HepG2 (cell line): Measurements from ENCODE around the gene NUP85. TPM values are rescaled to one million over a fixed set of nuclear protein-coding genes. Genes with fewer than 3 reads are reported as not detected.

Experiments
- ATF1 ChIP-seq: IDR thresholded peaks from 2 replicates; pipeline ENCODE4 v1.6.1; 2016; ENCODE audit warnings: mild to moderate bottlenecking, control low read depth
- BRD4 ChIP-seq: sonication (generic); formaldehyde crosslinking; IDR thresholded peaks from 2 replicates; pipeline ENCODE4 v1.4.0; 2020; ENCODE audit warnings: missing genetic modification reagents
- CAMTA2 ChIP-seq: sonication (generic); formaldehyde crosslinking; IDR thresholded peaks from 2 replicates; pipeline ENCODE4 v1.4.0; 2020; ENCODE audit warnings: mild to moderate bottlenecking, missing genetic modification reagents, borderline replicate concordance
- CEBPG ChIP-seq: IDR thresholded peaks from 2 replicates; pipeline ENCODE4 v1.6.1; 2016
- HNRNPK ChIP-seq: fragments of 200-400 bp; formaldehyde crosslinking; IDR thresholded peaks from 2 replicates; pipeline ENCODE4 v1.6.1; 2018; ENCODE audit warnings: low read length, low read depth, moderate library complexity, mild to moderate bottlenecking; ENCODE audit not compliant: poor library complexity, severe bottlenecking
- JUN ChIP-seq: sonication (generic); formaldehyde crosslinking; IDR thresholded peaks from 2 replicates; pipeline ENCODE4 v1.4.0; 2020; ENCODE audit warnings: mild to moderate bottlenecking, missing genetic modification reagents
- MED8 ChIP-seq: sonication (generic); formaldehyde crosslinking; IDR thresholded peaks from 2 replicates; pipeline ENCODE4 v1.8.1; 2023; ENCODE audit warnings: mild to moderate bottlenecking, missing genetic modification reagents; ENCODE audit not compliant: insufficient replicate concordance
- NRL ChIP-seq: sonication (generic); formaldehyde crosslinking; IDR thresholded peaks from 2 replicates; pipeline ENCODE4 v1.5.0; 2020; ENCODE audit warnings: missing genetic modification reagents, mild to moderate bottlenecking, moderate library complexity, borderline replicate concordance
- TBX3 ChIP-seq: fragments of 450-650 bp; IDR thresholded peaks from 2 replicates; pipeline ENCODE4 v1.6.1; 2017; ENCODE audit warnings: antibody characterized with exemption, mild to moderate bottlenecking, inconsistent platforms, borderline replicate concordance
- THRA ChIP-seq: sonication (generic); formaldehyde crosslinking; IDR thresholded peaks from 2 replicates; pipeline ENCODE4 v1.4.0; 2020; ENCODE audit warnings: missing genetic modification reagents, borderline replicate concordance
- TRIM22 ChIP-seq: fragments of 450-650 bp; IDR thresholded peaks from 2 replicates; pipeline ENCODE4 v1.6.1; 2017
- ZNF121 ChIP-seq: sonication (generic); formaldehyde crosslinking; IDR thresholded peaks from 2 replicates; pipeline ENCODE4 v1.5.0; 2020; ENCODE audit warnings: mild to moderate bottlenecking, missing genetic modification reagents
- ZNF333 ChIP-seq: sonication (generic); formaldehyde crosslinking; IDR thresholded peaks from 2 replicates; pipeline ENCODE4 v1.4.0; 2020; ENCODE audit warnings: mild to moderate bottlenecking, missing genetic modification reagents, borderline replicate concordance
- ZNF343 ChIP-seq: sonication (generic); formaldehyde crosslinking; IDR thresholded peaks from 2 replicates; pipeline ENCODE4 v1.4.0; 2020; ENCODE audit warnings: mild to moderate bottlenecking, missing genetic modification reagents
- ZNF44 ChIP-seq: sonication (generic); formaldehyde crosslinking; IDR thresholded peaks from 2 replicates; pipeline ENCODE4 v1.5.1; 2020; ENCODE audit warnings: mild to moderate bottlenecking, missing genetic modification reagents
- ZNF589 ChIP-seq: sonication (generic); formaldehyde crosslinking; conservative IDR thresholded peaks from 2 replicates; pipeline ENCODE4 v1.8.0; 2022; ENCODE audit warnings: mild to moderate bottlenecking, moderate library complexity, missing genetic modification reagents
- ZNF737 ChIP-seq: sonication (generic); formaldehyde crosslinking; IDR thresholded peaks from 2 replicates; pipeline ENCODE4 v1.5.0; 2020; ENCODE audit warnings: missing genetic modification reagents, mild to moderate bottlenecking, borderline replicate concordance
- ZNF776 ChIP-seq: sonication (generic); formaldehyde crosslinking; IDR thresholded peaks from 2 replicates; pipeline ENCODE4 v1.4.0; 2020; ENCODE audit warnings: mild to moderate bottlenecking, missing genetic modification reagents
- ZNF788 ChIP-seq: sonication (generic); formaldehyde crosslinking; IDR thresholded peaks from 2 replicates; pipeline ENCODE4 v1.5.0; 2020; ENCODE audit warnings: mild to moderate bottlenecking, missing genetic modification reagents, borderline replicate concordance
- ZNF792 ChIP-seq: IDR thresholded peaks from 2 replicates; pipeline ENCODE4 v1.6.1; 2016
- polyA plus RNA-seq, 8 experiments: library from polyadenylated mRNA; depleted of rRNA in 3 of 8; stranded (reverse) in 7 of 8; unstranded in 1 of 8; fragments of >200 nt; fragmentation: Illumina TruSeq in 4 of 8; extraction: Trizol in 4 of 8; gene quantifications; 2 replicates each; pipeline versions ENCODE4 v1.2.1 to v1.2.3, GENCODE V29; 2011 to 2016; ENCODE audit warnings: low read depth in 4 of 8, missing spikeins in 1 of 8, mixed read lengths in 1 of 8; ENCODE audit not compliant: insufficient read depth in 1 of 8
- total RNA-seq, 5 experiments: library from RNA; depleted of rRNA; stranded (reverse); fragments of >200 nt; fragmentation: Illumina TruSeq; extraction: Trizol; gene quantifications; 2 replicates each; pipeline ENCODE4 v1.2.3, GENCODE V29; 2016; ENCODE audit warnings: low read depth in 1 of 5
- TF ChIP-seq, protein P1 (sequence below): sonication (generic); formaldehyde crosslinking; IDR thresholded peaks from 2 replicates; pipeline ENCODE4 v1.4.0; 2020; ENCODE audit warnings: low read depth, mild to moderate bottlenecking, missing genetic modification reagents
- TF ChIP-seq, protein P2 (sequence below): sonication (generic); formaldehyde crosslinking; IDR thresholded peaks from 2 replicates; pipeline ENCODE4 v1.5.1; 2020; ENCODE audit warnings: missing genetic modification reagents, mild to moderate bottlenecking, borderline replicate concordance
- TF ChIP-seq, protein P3 (sequence below): sonication (generic); formaldehyde crosslinking; IDR thresholded peaks from 2 replicates; pipeline ENCODE4 v1.9.0; 2022; ENCODE audit warnings: low read depth, missing genetic modification reagents

NUP85 gene
- total and polyA plus RNA-seq, 2 of the 13 experiments (the other 11 are each of a cell fraction or from before 2014, with no cell fraction given): 89.1 to 124 TPM

DNA sequence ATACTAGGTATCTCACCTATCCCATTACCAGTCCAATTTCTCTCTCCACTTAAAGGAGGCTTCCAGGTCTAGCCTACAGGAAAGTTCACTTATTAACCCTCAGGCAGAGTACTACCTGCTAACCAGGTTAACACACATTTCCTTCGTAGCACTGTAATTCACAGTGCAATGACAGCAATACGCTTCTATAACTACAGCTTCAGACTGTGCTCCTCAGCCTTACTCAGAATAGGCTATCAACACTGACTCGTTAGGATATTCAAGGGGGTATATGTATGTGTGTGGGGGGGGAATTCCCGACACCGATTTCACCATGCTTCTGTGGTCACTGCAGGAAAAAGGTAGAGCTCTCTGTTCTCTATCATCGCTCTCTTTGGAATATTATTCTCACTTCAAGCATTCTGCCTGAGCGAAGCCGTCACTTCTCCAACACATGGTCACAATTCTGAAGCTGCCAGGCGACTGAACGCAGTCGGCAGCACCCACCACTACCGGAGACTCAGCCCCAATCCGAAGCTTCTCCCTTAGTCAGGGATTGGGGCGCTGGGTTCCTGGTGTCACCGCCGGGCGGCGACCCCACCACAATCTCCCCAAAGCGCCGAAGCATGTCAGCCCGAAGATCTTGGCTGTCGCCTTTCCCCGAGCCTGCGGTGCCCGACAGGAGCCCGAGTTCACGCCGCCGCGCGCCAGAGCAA lies 55.3 kb downstream of the NUP85 start (continued):
- TF ChIP-seq ZNF343 (CRISPR knock-in tag) (0 out of 2 replicates have a peak, but pooled peaks have one; percentile 34), CAMTA2 (no peak), JUN (0 out of 2 replicates have a peak, but pooled peaks have one; percentile 7), THRA (no peak; the same call in 1 of the 2 replicates), ZNF121 (no peak), CEBPG (no peak), ATF1 (no peak), ZNF788 (CRISPR knock-in tag) (no peak), TBX3 (no peak), ZNF333 (CRISPR knock-in tag) (no peak), BRD4 (no peak), ZNF737 (CRISPR knock-in tag) (no peak; the same call in 1 of the 2 replicates), ZNF776 (no peak; the same call in 1 of the 2 replicates), HNRNPK (no peak), TRIM22 (no peak), NRL (CRISPR knock-in tag) (0 out of 2 replicates have a peak, but pooled peaks have one; percentile 86), ZNF792 (CRISPR knock-in tag) (no peak), ZNF589 (CRISPR knock-in tag) (peak; percentile 41; the same call in 1 of the 2 replicates), ZNF44 (CRISPR knock-in tag) (no peak), MED8 (CRISPR knock-in tag) (no peak)
- TF ChIP-seq, protein P1, sequence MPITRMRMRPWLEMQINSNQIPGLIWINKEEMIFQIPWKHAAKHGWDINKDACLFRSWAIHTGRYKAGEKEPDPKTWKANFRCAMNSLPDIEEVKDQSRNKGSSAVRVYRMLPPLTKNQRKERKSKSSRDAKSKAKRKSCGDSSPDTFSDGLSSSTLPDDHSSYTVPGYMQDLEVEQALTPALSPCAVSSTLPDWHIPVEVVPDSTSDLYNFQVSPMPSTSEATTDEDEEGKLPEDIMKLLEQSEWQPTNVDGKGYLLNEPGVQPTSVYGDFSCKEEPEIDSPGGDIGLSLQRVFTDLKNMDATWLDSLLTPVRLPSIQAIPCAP: no peak
- TF ChIP-seq, protein P2, sequence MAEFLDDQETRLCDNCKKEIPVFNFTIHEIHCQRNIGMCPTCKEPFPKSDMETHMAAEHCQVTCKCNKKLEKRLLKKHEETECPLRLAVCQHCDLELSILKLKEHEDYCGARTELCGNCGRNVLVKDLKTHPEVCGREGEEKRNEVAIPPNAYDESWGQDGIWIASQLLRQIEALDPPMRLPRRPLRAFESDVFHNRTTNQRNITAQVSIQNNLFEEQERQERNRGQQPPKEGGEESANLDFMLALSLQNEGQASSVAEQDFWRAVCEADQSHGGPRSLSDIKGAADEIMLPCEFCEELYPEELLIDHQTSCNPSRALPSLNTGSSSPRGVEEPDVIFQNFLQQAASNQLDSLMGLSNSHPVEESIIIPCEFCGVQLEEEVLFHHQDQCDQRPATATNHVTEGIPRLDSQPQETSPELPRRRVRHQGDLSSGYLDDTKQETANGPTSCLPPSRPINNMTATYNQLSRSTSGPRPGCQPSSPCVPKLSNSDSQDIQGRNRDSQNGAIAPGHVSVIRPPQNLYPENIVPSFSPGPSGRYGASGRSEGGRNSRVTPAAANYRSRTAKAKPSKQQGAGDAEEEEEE (CRISPR knock-in tag): 0 out of 2 replicates have a peak, but pooled peaks have one; percentile 8
- TF ChIP-seq, protein P3, sequence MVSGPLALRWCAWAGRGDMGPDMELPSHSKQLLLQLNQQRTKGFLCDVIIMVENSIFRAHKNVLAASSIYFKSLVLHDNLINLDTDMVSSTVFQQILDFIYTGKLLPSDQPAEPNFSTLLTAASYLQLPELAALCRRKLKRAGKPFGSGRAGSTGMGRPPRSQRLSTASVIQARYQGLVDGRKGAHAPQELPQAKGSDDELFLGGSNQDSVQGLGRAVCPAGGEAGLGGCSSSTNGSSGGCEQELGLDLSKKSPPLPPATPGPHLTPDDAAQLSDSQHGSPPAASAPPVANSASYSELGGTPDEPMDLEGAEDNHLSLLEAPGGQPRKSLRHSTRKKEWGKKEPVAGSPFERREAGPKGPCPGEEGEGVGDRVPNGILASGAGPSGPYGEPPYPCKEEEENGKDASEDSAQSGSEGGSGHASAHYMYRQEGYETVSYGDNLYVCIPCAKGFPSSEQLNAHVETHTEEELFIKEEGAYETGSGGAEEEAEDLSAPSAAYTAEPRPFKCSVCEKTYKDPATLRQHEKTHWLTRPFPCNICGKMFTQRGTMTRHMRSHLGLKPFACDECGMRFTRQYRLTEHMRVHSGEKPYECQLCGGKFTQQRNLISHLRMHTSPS (CRISPR knock-in tag): no peak
